Vagina (tissue), 2 donors: Measurements from ENCODE around the gene PALM. TPM values are rescaled to one million over a fixed set of nuclear protein-coding genes. Genes with fewer than 3 reads are reported as not detected.

Experiments
- DNase-seq, 2 donors: peaks; one replicate each; pipeline ENCODE4 v3.0.0-alpha.2; 2017; ENCODE audit errors: extremely low spot score in 2 of 2
- H3K27ac ChIP-seq: fragments of 200-600 bp; sonication (generic); one replicate; pipeline ENCODE4 v1.5.1; 2019
- H3K27me3 ChIP-seq: fragments of 200-600 bp; sonication (generic); one replicate; pipeline ENCODE4 v1.5.1; 2019
- H3K36me3 ChIP-seq, 2 donors: fragments of 200-600 bp; sonication (generic); one replicate each; pipeline ENCODE4 v1.5.1; 2017 to 2019
- H3K4me1 ChIP-seq: fragments of 200-600 bp; sonication (generic); one replicate; pipeline ENCODE4 v1.5.1; 2019
- H3K4me3 ChIP-seq, 2 donors: fragments of 200-600 bp; sonication (generic); 1 replicate in 1 of 2; 2 replicates in 1 of 2; pipeline ENCODE4 v1.5.1; 2016 to 2019
- H3K9me3 ChIP-seq: fragments of 200-600 bp; sonication (generic); one replicate; pipeline ENCODE4 v1.5.1; 2019
- CTCF ChIP-seq, 3 experiments: fragments of 450-650 bp in 2 of 3; fragments of 200-600 bp in 1 of 3; sonication (generic) in 1 of 3; IDR thresholded peaks; one replicate each; pipeline ENCODE4 v1.5.1; 2017 to 2019; ENCODE audit warnings: antibody characterized with exemption in 3 of 3, mild to moderate bottlenecking in 2 of 3, moderate library complexity in 2 of 3
- POLR2A ChIP-seq, 2 donors: fragments of 450-650 bp; IDR thresholded peaks; one replicate each; pipeline ENCODE4 v1.6.1; 2017; ENCODE audit warnings: antibody characterized with exemption in 2 of 2, mild to moderate bottlenecking in 2 of 2, moderate library complexity in 2 of 2
- POLR2AphosphoS5 ChIP-seq, 2 donors: sonication (generic); formaldehyde crosslinking; IDR thresholded peaks; one replicate each; pipeline ENCODE4 v1.9.0; 2017; ENCODE audit warnings: antibody characterized with exemption in 2 of 2, mild to moderate bottlenecking in 2 of 2, low read depth in 1 of 2; ENCODE audit not compliant: insufficient read depth in 1 of 2
- intact Hi-C: fragments of 100-400 bp; cut with DNase I; formaldehyde crosslinking; loops from one replicate; pipeline ENCODE4 v1.15.1; 2023
- total RNA-seq: library from RNA; depleted of rRNA; stranded (reverse); fragments of >200 nt; gene quantifications from one replicate; pipeline ENCODE4 v1.2.3, GENCODE V29; 2016

Gene PALM
- total RNA-seq, 1 donor from 2014 or later: 40.0 TPM

DNA sequence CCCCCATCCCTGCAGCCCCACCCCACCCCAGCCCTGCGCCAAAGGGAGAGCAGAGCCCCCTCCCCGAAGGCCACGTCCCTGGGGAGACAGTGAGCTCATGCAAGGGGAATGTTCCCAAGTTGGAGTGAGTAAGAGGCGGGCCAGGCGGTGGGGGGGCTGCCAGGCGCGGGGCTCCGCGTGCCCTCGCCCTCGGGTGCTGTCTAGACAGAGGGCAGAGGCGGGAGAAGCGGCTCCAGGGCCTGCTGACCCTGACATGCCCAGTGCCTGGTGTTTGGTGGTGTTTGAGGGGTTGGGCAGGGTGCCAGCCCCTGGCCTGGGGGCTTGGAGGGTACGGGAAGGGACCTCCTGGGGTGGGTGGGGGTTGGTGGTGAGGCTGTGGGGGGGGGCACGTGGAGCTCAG, 31.5 kb upstream of the PALM start:
- Histone ChIP-seq H3K27me3 (no peaks in the 10 kb centered on the region), H3K4me1 (peaks cover 41% of the 10 kb centered on the region), H3K36me3 (no peaks in the 10 kb centered on the region), H3K27ac (peak overlapping the region; percentile 99), H3K4me3 (peak overlapping the region; percentile 59 to 72), H3K9me3 (no peaks in the 10 kb centered on the region)
- TF ChIP-seq CTCF (IDR thresholded peaks at IDR 0.05) (no peak), POLR2AphosphoS5 (IDR thresholded peaks at IDR 0.05; ENCODE audit: insufficient read depth in 1 of 2, low read depth in 1 of 2) (peak; percentile 9 to 79), POLR2A (IDR thresholded peaks at IDR 0.05) (no peak)
- intact Hi-C loops: no loop called here
- no peak for DNase-seq

GRCh38 chr19:677601-678436, 30.9 kb upstream of the PALM start:
- H3K4me1 ChIP-seq: peaks cover 41% of the 10 kb centered on the region
- no peaks in the 10 kb centered on the region for H3K9me3 ChIP-seq
- DNase-seq: no peak
- no peaks in the 10 kb centered on the region for H3K27me3 ChIP-seq
- intact Hi-C loops: no loop called here
- peak overlapping the region; percentile 99 for H3K27ac ChIP-seq
- peak overlapping the region; percentile 59 to 72 for H3K4me3 ChIP-seq
- H3K36me3 ChIP-seq: no peaks in the 10 kb centered on the region
- TF ChIP-seq POLR2AphosphoS5 (IDR thresholded peaks at IDR 0.05; ENCODE audit: insufficient read depth in 1 of 2, low read depth in 1 of 2): no peak
- TF ChIP-seq POLR2A (IDR thresholded peaks at IDR 0.05): no peak
- TF ChIP-seq CTCF (IDR thresholded peaks at IDR 0.05): no peak

GRCh38 chr19:678791-679388, 29.8 kb upstream of the PALM start:
- H3K36me3 ChIP-seq: no peaks in the 10 kb centered on the region
- peaks cover 41% of the 10 kb centered on the region for H3K4me1 ChIP-seq
- intact Hi-C loops: no loop called here
- no peak for TF ChIP-seq POLR2A (IDR thresholded peaks at IDR 0.05)
- TF ChIP-seq CTCF (IDR thresholded peaks at IDR 0.05): no peak
- no peak for TF ChIP-seq POLR2AphosphoS5 (IDR thresholded peaks at IDR 0.05; ENCODE audit: insufficient read depth in 1 of 2, low read depth in 1 of 2)
- H3K4me3 ChIP-seq: peak overlapping the region; percentile 72 to 95
- H3K27me3 ChIP-seq: no peaks in the 10 kb centered on the region
- DNase-seq: no peak
- peak overlapping the region; percentile 99 for H3K27ac ChIP-seq
- H3K9me3 ChIP-seq: no peaks in the 10 kb centered on the region

DNA sequence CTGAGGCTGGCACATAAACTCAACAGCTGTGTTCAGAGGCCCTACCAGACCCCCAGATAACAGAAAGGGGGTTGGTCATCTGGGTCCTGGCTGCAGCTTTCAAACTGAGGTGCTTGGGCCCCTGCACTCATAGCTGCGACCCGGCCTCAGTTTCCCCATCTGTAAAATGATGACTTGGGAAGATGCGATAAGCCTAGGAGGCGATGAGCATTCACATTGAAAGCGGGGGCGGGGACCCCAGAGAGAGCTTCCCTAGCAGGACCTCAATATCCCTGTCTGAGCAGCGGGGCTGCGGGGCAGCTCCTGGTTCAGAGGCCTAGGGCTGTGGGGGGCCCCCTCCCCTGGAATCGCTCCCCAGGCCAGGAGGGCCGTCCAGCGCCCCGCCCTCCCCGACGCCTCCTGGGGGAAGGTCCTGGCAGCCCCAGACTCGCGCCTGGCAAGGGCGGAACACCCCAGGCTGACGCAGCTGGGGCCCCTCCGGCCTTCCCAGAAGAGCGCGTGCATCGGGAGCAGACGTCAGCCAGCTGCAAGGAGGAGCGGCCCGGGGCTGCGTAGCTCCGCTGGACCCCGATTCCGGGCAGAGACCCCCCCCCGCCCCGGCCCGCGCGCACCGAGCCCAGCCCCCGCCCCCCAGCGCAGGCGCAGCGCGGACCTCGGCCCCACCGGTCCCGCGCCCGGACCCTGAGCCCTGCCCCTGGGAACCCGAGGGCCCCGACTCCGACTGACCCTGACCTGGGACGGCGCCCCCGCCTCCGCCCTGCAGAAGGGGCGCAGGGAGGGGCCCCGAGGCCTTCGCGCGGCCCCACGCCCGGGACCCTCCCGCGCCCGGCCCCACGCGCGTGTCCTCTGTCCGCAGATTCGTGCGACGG, 29.1 kb upstream of the PALM start:
- Histone ChIP-seq H3K27ac (peak overlapping the region; percentile 99), H3K36me3 (no peaks in the 10 kb centered on the region), H3K9me3 (no peaks in the 10 kb centered on the region), H3K27me3 (no peaks in the 10 kb centered on the region), H3K4me1 (peaks cover 41% of the 10 kb centered on the region), H3K4me3 (peak overlapping the region; percentile 72 to 95)
- intact Hi-C loops: no loop called here
- peak in 1 of 2 donors; percentile 91 for DNase-seq
- TF ChIP-seq CTCF (IDR thresholded peaks at IDR 0.05): no peak
- TF ChIP-seq POLR2A (IDR thresholded peaks at IDR 0.05): no peak
- TF ChIP-seq POLR2AphosphoS5 (IDR thresholded peaks at IDR 0.05; ENCODE audit: insufficient read depth in 1 of 2, low read depth in 1 of 2): peak in 1 of 2 donors; percentile 74
